H1 (cell line): ENCODE measurements around the gene SHMT1.
"Not testable (repeated sequence)": the region's sequence is repeated elsewhere in the genome, so short reads cannot be mapped to it uniquely, and the experiment has no call there.

Source experiments
- CTCF ChIP-seq, 3 experiments: IDR thresholded peaks; 1 replicate in 2 of 3; 2 replicates in 1 of 3; pipeline versions ENCODE4 v1.5.1 to v1.6.1; 2011; ENCODE audit warnings: low read length in 3 of 3, mild to moderate bottlenecking in 3 of 3, inconsistent platforms in 2 of 3, low read depth in 1 of 3, moderate library complexity in 1 of 3; ENCODE audit not compliant: insufficient read depth in 1 of 3; ENCODE audit errors: control extremely low read depth in 1 of 3
- KDM4A ChIP-seq: IDR thresholded peaks from one replicate; pipeline ENCODE4 v1.7.1; 2012; ENCODE audit warnings: low read depth, mild to moderate bottlenecking, moderate library complexity, low read length, inconsistent platforms; ENCODE audit not compliant: severe bottlenecking
- KDM5A ChIP-seq: fragments of 200-600 bp; IDR thresholded peaks from 2 replicates; pipeline ENCODE4 v1.7.1; 2012; ENCODE audit warnings: mild to moderate bottlenecking, low read length, inconsistent platforms, mixed read lengths
- SP1 ChIP-seq: IDR thresholded peaks from 2 replicates; pipeline ENCODE4 v1.6.1; 2011; ENCODE audit warnings: low read depth, low read length
- SP4 ChIP-seq: IDR thresholded peaks from 2 replicates; pipeline ENCODE4 v1.6.1; 2012; ENCODE audit warnings: low read length, inconsistent platforms
- TF ChIP-seq, protein P1 (sequence below): IDR thresholded peaks from 2 replicates; pipeline ENCODE4 v1.6.1; 2012; ENCODE audit warnings: inconsistent platforms

DNA sequence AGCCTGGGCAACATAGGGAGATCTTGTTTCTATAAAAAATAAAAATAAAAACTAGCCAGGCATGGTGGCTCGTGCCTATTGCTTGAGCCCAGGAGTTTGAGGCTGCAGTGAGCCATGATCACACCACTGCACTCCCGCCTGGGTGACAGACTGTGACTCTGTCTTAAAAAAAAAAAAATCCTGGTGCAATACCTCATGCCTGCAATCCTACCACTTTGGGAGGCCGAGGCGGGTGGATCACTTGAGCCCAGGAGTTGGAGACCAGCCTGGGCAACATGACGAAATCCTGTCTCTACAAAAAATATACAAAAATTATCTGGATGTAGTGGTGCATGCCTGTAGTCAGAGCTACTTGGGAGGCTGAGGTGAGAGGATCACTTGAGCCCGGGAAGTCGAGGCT, 20.9 kb upstream of the SHMT1 start:
- TF ChIP-seq KDM5A; KDM4A; SP4; CTCF (IDR thresholded peaks at IDR 0.05; ENCODE audit: control extremely low read depth in 1 of 3, insufficient read depth in 1 of 3, low read depth in 1 of 3, low read length in 3 of 3); SP1: not testable (repeated sequence)
- TF ChIP-seq, protein P1, sequence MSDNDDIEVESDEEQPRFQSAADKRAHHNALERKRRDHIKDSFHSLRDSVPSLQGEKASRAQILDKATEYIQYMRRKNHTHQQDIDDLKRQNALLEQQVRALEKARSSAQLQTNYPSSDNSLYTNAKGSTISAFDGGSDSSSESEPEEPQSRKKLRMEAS, result not testable (repeated sequence)
